OCI-LY1 (cell line): ENCODE measurements around the gene CAVIN1.

Source experiments
- H2AFZ ChIP-seq: fragments of 200-600 bp; sonication (generic), shearing (Covaris generic); 2 replicates; pipeline ENCODE4 v1.6.0; 2014; ENCODE audit warnings: antibody characterized with exemption, mild to moderate bottlenecking, low read length
- H3F3A ChIP-seq: fragments of 200-600 bp; sonication (generic), shearing (Covaris generic); 2 replicates; pipeline ENCODE4 v1.6.0; 2014; ENCODE audit warnings: mild to moderate bottlenecking, antibody characterized with exemption, low read length, moderate library complexity; ENCODE audit not compliant: insufficient read depth
- H3K27ac ChIP-seq: fragments of 200-600 bp; sonication (generic); 2 replicates; pipeline ENCODE4 v1.5.1; 2014; ENCODE audit warnings: low read length, mixed run types, mild to moderate bottlenecking, low read depth; ENCODE audit not compliant: poor library complexity, severe bottlenecking
- H3K27me3 ChIP-seq: fragments of 200-600 bp; sonication (generic); 2 replicates; pipeline ENCODE4 v1.6.0; 2014; ENCODE audit warnings: antibody characterized with exemption, mild to moderate bottlenecking, low read length, moderate library complexity; ENCODE audit not compliant: insufficient read depth
- H3K36me3 ChIP-seq: fragments of 200-600 bp; sonication (generic); 2 replicates; pipeline ENCODE4 v1.6.1; 2014; ENCODE audit warnings: mild to moderate bottlenecking, antibody characterized with exemption, low read length, moderate library complexity, mixed read lengths; ENCODE audit not compliant: insufficient read depth
- H3K4me1 ChIP-seq: fragments of 200-600 bp; sonication (generic); 2 replicates; pipeline ENCODE4 v1.5.1; 2014; ENCODE audit warnings: mild to moderate bottlenecking, low read length, moderate library complexity; ENCODE audit not compliant: insufficient read depth, severe bottlenecking
- H3K4me2 ChIP-seq: fragments of 200-600 bp; sonication (generic), shearing (Covaris generic); 2 replicates; pipeline ENCODE4 v1.6.1; 2014; ENCODE audit warnings: low read length
- H3K4me3 ChIP-seq: fragments of 200-600 bp; sonication (generic); 2 replicates; pipeline ENCODE4 v1.5.1; 2014; ENCODE audit warnings: low read length, low read depth, mild to moderate bottlenecking, mixed read lengths; ENCODE audit not compliant: poor library complexity, severe bottlenecking
- H3K79me2 ChIP-seq: fragments of 200-600 bp; shearing (Covaris generic); 2 replicates; pipeline ENCODE4 v1.6.1; 2016; ENCODE audit warnings: mixed run types, low read length, mixed read lengths; ENCODE audit not compliant: insufficient read depth
- H3K9ac ChIP-seq: fragments of 200-600 bp; sonication (generic), shearing (Covaris generic); 2 replicates; pipeline ENCODE4 v1.6.1; 2014; ENCODE audit warnings: mild to moderate bottlenecking, low read length, mixed read lengths
- H3K9me2 ChIP-seq: fragments of 200-600 bp; sonication (generic), shearing (Covaris generic); 2 replicates; pipeline ENCODE4 v1.6.1; 2014; ENCODE audit warnings: low read depth, mild to moderate bottlenecking, low read length, mixed read lengths
- H3K9me3 ChIP-seq: fragments of 200-600 bp; shearing (Covaris generic); 2 replicates; pipeline ENCODE4 v1.6.1; 2014; ENCODE audit warnings: low read length, mixed read lengths
- H4K20me1 ChIP-seq: fragments of 200-600 bp; sonication (generic), shearing (Covaris generic); 2 replicates; pipeline ENCODE4 v1.6.0; 2016; ENCODE audit warnings: mild to moderate bottlenecking, low read length; ENCODE audit not compliant: insufficient read depth
- EZH2 ChIP-seq: fragments of 200-600 bp; sonication (generic), shearing (Covaris generic); IDR thresholded peaks from 2 replicates; pipeline ENCODE4 v1.8.0; 2017; ENCODE audit warnings: borderline replicate concordance, mixed run types, mild to moderate bottlenecking, antibody characterized with exemption, low read length, moderate library complexity, mixed read lengths
- TF ChIP-seq, protein P1 (sequence below): fragments of 200-600 bp; sonication (generic), shearing (Covaris generic); IDR thresholded peaks from 2 replicates; pipeline ENCODE4 v1.5.1; 2017; ENCODE audit warnings: mild to moderate bottlenecking, antibody characterized with exemption, low read length, moderate library complexity, mixed read lengths

CAVIN1 gene

DNA sequence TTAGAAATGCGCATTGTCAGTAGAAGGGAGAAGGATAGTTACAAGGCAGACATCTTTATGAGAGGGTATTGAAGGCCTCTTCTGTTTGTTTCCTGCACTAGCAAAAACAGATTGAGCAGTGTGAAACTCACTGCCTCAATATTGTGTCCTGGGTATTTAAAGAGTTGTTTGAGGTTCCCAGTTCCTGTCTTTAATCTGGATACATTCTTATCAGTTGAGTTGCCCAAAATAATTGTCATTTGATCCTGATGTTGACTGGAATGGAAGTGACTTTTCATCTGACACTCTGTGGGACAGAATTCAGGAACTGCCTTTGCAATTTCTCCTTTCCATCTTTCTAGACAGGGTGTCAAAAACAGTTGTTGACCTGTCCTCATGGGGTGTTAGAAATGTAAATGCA lies 37.3 kb upstream of the CAVIN1 start:
- Histone ChIP-seq H3K79me2 (no peaks in the 10 kb centered on the region), H2AFZ (no peak overlapping the region), H3K4me2 (peak overlapping the region; percentile 96), H3K36me3 (no peaks in the 10 kb centered on the region), H3K27ac (no peak overlapping the region), H3K9me3 (no peaks in the 10 kb centered on the region), H3K27me3 (0 out of 2 replicates have a peak, but pooled peaks cover 5% of the 10 kb centered on the region), H4K20me1 (no peaks in the 10 kb centered on the region), H3F3A (peaks cover 8% of the 10 kb centered on the region; the same call in 1 of the 2 replicates), H3K4me1 (peaks cover 40% of the 10 kb centered on the region), H3K9me2 (no peaks in the 10 kb centered on the region), H3K4me3 (peak overlapping the region; percentile 78), H3K9ac (no peak overlapping the region)
- TF ChIP-seq, protein P1, sequence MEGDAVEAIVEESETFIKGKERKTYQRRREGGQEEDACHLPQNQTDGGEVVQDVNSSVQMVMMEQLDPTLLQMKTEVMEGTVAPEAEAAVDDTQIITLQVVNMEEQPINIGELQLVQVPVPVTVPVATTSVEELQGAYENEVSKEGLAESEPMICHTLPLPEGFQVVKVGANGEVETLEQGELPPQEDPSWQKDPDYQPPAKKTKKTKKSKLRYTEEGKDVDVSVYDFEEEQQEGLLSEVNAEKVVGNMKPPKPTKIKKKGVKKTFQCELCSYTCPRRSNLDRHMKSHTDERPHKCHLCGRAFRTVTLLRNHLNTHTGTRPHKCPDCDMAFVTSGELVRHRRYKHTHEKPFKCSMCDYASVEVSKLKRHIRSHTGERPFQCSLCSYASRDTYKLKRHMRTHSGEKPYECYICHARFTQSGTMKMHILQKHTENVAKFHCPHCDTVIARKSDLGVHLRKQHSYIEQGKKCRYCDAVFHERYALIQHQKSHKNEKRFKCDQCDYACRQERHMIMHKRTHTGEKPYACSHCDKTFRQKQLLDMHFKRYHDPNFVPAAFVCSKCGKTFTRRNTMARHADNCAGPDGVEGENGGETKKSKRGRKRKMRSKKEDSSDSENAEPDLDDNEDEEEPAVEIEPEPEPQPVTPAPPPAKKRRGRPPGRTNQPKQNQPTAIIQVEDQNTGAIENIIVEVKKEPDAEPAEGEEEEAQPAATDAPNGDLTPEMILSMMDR = no peak
- no peak for TF ChIP-seq EZH2

DNA sequence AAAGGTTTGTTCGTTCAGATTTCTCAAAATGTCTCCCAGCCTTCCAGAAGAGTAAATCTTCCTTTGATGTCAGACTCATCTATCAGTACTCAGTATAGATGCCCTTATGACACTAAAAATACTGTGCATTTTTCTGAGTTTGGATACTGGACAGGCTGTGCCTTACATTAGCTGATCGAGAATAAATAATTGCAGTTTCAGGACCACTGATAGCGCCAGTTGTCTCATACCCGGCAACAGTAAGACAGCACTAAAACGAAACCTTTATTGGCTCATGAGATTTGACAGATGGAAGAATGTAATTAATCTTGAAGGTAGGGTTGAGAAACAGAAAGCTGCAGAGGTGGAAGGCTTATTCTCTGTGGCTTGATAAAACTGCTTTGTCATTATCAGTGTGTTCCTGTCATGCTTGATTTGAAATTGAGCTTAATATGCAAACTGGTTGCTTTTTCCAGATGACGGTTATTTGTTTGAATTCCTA lies 36.8 kb upstream of the CAVIN1 start:
- H3K9ac ChIP-seq = peak overlapping the region; percentile 77
- TF ChIP-seq, protein P1 = no peak
- TF ChIP-seq EZH2 = no peak
- 0 out of 2 replicates have a peak, but pooled peaks cover 5% of the 10 kb centered on the region for H3K27me3 ChIP-seq
- H3K79me2 ChIP-seq = no peaks in the 10 kb centered on the region
- H4K20me1 ChIP-seq = no peaks in the 10 kb centered on the region
- H3F3A ChIP-seq = peaks cover 8% of the 10 kb centered on the region; the same call in 1 of the 2 replicates
- peaks cover 40% of the 10 kb centered on the region for H3K4me1 ChIP-seq
- peak overlapping the region; percentile 78 for H3K4me3 ChIP-seq
- H3K9me3 ChIP-seq = no peaks in the 10 kb centered on the region
- no peak overlapping the region for H2AFZ ChIP-seq
- H3K9me2 ChIP-seq = no peaks in the 10 kb centered on the region
- H3K27ac ChIP-seq = peak overlapping the region; percentile 72
- H3K36me3 ChIP-seq = no peaks in the 10 kb centered on the region
- peak overlapping the region; percentile 96 for H3K4me2 ChIP-seq

DNA sequence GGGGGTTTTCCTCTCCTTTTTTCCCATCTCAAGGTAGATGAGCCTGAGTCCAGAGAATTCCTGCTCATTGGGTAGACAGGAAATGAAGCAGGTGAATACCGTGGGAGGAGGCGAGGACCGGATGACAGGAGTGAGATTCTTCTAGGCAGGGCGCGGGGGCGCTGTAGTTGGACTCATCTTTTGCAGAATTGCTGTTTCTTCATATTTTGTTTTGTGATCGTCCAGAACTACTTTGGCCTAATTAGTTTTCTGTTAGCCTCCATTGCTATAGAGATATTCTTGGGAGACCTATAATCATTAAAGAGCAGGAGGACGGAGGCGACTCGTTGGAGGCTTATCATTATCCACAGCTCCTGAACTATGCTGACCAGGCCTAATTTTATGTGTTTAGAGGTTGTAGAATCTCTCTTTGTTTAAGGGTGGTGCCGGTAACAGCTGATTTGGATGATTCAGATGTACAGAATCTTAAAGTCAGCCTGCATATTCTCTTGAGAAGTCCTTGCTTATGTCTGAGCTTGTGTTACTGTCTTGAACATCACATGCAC lies 36.3 kb upstream of the CAVIN1 start:
- H3K79me2 ChIP-seq = no peaks in the 10 kb centered on the region
- 0 out of 2 replicates have a peak, but pooled peaks cover 6% of the 10 kb centered on the region for H3K27me3 ChIP-seq
- no peaks in the 10 kb centered on the region for H3K9me2 ChIP-seq
- H3K4me1 ChIP-seq = peaks cover 40% of the 10 kb centered on the region
- no peak overlapping the region for H2AFZ ChIP-seq
- no peaks in the 10 kb centered on the region for H3K36me3 ChIP-seq
- peak overlapping the region; percentile 78 for H3K4me3 ChIP-seq
- TF ChIP-seq, protein P1 = peak; percentile 63
- TF ChIP-seq EZH2 = no peak
- H3K27ac ChIP-seq = peak overlapping the region; percentile 72
- H3K4me2 ChIP-seq = peak overlapping the region; percentile 96
- H4K20me1 ChIP-seq = no peaks in the 10 kb centered on the region
- no peaks in the 10 kb centered on the region for H3K9me3 ChIP-seq
- peaks cover 8% of the 10 kb centered on the region; the same call in 1 of the 2 replicates for H3F3A ChIP-seq
- peak overlapping the region; percentile 77 for H3K9ac ChIP-seq
